Dedifferentiated amniotic fluid mesenchymal stem cell (primary cell): Measurements from ENCODE around the gene CYB5A.

Source experiments
- DNase-seq: peaks from one replicate; pipeline ENCODE4 v3.0.0-alpha.2; 2016; ENCODE audit errors: extremely low spot score

CYB5A gene

DNA sequence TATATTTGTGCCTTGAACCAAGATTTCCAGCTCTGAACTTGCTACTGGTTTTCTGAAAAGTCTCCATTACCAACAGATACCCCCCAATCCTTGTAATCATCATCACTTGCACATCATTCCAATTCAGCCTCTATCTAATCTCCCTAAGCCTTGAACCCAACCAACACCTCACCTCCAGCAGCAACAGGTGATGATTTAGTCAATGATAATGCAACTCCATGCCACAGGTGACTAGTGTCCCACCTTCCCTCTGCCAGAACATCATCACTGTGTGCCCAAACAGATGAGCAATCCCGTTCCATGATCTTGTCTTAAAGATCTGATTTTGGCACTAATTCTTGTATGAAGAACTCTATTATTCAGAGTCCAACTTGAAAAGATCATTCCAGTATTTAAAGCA is 75.9 kb downstream of the CYB5A start:
- DNase-seq: no peak

DNA sequence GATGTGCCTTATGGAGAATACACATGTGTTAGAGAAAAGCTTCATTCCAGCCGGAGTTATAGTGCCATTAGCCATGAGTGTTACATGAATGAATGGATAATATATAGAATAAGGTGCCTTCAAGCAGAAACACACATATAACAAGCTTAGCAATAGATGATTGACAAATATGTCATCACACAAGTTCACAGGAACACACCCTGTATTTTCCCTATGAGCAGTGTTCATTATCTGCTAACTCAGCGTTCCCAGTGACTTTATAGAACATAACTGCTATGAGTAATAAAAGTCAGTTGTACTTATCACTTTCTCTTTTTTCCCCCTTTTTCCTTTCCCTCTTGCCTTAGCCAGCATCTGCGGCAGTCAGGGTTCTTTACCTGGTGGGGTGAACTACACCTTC is 78.3 kb downstream of the CYB5A start:
- DNase-seq: no peak

DNA sequence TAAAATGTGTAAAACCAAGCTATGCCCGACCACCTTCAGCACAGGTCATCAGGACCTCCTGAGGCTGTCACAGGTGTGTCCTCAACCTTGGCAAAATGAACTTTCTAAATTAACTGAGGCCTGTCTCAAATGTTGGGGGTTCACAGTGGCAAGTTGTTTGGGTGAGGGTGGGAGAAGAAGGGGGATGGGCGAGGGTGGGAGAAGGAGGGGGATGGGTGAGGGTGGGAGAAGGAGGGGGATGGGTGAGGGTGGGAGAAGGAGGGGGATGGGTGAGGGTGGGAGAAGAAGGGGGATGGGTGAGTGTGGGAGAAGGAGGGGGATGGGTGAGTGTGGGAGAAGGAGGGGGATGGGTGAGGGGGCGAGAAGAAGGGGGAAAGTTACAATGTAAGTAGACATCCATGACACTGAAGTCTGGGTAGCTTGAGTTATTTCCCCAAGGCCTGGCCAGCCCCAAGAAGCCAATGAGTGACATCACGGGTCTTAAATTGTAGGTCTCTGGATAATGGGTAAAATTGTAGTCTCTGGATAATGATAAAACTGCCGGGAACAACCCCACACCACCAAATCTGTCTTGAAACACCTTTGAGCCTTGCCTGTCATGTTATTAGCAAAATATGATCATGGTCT is 87.1 kb downstream of the CYB5A start:
- DNase-seq: no peak

DNA sequence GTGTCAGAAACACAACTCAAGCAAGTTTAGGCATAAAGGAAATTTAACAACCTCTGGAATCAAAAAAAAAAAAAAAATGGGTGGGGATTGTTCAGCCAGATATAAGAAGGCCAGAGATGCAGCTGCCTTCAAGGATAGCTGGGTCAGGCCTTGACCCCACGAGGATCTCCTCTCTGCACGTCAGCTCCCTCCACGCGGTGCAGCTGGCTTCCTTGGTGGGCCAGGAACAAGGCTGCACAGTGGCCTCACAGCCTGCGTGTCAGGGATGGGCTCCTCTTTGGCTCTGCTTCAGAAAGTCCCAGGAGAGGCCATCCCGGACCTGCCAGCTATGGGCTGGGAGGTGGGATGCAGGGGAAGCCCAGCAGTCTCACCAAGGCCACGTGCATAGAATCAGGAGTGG is 88.0 kb downstream of the CYB5A start:
- no peak for DNase-seq
